Stimulated activated CD4-positive, alpha-beta T cell treated with anti-CD3 and anti-CD28 coated beads, Interleukin-4, amount 100 ng/mL, for 1 hour (primary cell): ENCODE results near the gene VAMP3.
"Not testable (repeated sequence)": the region's sequence is repeated elsewhere in the genome, so short reads cannot be mapped to it uniquely, and the experiment has no call there.

Experiments
- DNase-seq: peaks from one replicate; pipeline ENCODE4 v3.0.0-alpha.2; 2020

VAMP3 gene

DNA sequence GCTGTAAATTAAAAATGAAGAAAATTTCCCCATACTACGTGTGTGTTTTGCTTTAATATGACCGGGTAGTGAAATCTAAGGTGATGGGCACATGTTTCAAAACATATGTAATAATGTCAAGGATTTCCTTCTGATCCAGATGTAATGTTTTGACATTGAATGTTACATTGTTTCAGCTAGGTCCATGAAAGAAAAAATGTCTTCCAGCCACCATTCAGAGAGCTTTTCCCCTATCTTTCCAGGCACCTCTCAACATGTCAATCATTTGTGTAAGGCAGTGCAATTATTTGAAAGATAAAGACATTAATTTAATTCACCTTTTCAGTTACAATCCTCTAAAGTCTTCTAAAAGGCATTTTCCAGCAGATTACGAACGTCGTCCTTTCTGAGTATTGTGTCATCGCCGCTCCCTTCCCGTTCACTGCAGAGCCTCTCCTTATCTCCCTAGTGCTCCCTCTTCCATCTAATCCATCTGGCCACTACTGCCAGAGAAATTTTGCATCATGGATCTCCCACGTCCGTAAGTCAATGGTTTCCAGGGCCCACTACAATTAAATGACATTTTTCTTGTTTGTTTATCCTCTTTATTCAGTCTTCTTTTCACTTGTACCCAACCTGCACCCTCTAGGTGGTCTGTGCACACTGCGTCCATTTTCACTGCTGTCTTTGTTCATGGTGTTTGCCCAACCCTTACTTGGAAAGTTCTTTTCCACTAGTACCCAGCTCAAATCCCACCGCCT, 1.3 kb upstream of the VAMP3 start:
- DNase-seq: no peak

GRCh38 chr1:7770669-7770996, 463 bp upstream of the VAMP3 start:
- no peak for DNase-seq

- no peak for DNase-seq
Measured at GRCh38 chr1:7771823-7772299, 765 bp downstream of the VAMP3 start.

GRCh38 chr1:7777591-7777990, 6.5 kb downstream of the VAMP3 start:
- DNase-seq: no peak

DNA sequence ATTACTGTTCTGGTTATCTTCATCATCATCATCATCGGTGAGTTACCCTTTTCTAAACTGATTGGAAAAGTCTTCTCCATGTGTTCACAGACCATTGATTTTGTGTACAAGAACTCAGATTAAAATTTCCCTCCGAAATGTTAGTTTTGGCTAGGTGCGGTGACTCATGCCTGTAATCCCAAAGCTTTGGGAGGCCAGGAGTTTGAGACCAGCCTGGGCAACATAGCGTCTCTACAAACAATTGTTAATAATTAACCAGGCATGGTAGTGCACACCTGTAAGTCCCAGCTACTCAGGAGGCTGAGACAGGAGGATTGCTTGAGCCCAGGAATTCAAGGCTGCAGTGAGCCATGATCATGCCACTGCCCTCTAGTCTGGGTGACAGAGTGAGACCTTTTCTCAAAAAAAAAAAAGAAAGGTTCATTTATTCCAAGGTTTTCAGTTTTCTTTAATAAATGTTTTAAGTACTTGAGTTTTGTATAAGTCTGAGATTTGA, 7.1 kb downstream of the VAMP3 start:
- DNase-seq: no peak

GRCh38 chr1:7780976-7781375, 9.9 kb downstream of the VAMP3 start:
- no peak for DNase-seq

DNA sequence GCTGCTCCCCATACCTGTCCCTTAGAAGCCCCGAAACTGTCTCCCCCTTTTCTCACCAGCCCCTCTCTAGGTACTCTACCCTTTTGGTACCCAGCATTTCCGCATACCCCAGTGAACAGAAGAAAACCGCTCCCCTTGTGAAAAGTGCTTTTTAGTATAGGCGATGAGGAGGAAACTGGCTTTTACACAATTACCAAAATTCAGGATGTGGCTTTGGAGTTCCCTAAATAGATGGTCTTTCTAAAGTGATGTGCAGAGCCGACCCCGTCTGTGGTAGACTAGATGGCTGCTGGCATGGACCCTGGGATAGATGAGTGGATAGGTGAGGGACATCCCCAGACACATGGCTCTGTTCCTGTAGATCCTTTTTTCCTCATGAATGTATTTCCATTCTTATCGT, 10.4 kb downstream of the VAMP3 start:
- DNase-seq: no peak

DNA sequence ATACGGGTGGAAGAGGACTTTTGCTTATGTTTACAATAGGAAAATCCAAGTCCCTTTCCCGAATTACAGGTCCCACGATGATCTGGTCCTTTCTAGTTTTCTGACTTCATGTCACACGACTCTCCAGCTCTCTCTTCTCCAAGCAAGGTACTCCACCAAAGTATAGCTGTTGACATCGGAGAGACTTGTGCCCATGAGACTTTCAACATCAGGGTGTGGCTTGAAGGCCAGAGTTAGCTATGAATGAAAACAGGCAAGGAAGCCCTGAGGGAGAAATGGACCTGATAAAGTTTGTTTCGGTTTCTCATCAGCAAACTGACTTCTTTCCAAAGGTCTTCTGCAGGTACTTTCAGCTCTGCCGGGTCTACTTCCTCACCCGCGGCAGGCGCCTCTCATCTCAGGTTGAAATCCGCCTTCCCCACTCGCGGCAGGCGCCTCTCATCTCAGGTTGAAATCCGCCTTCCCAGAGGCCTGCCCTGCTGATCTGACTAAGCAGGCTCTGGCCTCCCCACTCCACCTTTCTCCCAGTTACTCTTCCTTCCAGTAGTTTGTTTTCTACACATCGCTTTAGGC, 10.9 kb downstream of the VAMP3 start:
- no peak for DNase-seq

GRCh38 chr1:7783178-7783711, 12.1 kb downstream of the VAMP3 start:
- no peak for DNase-seq

DNA sequence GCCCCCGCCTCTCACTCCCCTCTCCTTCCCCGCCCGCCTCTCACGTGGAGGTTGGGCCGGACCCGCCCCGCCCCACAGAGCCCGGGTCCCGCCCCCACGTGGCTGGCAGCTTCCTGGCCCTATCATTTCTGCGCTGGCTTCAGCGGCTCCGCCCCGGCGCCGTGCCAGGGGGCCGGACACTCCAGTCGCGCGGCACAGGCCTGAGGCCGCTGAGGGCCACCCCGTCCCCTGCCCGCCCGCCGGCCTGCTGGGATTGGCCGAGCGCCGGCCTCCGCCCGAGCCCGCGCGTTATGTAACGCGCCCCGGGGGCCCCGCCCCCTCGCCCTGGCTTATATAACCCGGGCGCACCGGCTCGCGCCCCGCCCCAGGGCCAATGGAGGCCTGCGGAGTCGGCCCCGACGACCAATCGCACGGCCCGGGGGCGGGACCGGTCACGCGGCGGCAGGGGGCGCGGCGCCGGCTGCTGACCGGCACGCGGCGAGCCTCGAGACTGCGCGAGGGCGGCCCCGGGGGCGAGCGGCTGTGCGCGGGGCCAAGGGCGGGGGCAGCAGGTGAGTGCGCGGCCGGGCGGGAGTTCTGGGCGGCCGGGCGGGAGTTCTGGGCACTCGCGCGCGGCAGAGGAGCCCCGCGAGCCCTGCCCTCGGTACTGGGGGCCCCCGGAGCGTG, 12.9 kb downstream of the VAMP3 start, which contains the start of gene PER3:
Gene PER3 (plus strand): TSS at position 466 of the 666 bp plus-strand sequence. CDS start 587 bp downstream, outside the sequence.
- DNase-seq: peak; percentile 89

DNA sequence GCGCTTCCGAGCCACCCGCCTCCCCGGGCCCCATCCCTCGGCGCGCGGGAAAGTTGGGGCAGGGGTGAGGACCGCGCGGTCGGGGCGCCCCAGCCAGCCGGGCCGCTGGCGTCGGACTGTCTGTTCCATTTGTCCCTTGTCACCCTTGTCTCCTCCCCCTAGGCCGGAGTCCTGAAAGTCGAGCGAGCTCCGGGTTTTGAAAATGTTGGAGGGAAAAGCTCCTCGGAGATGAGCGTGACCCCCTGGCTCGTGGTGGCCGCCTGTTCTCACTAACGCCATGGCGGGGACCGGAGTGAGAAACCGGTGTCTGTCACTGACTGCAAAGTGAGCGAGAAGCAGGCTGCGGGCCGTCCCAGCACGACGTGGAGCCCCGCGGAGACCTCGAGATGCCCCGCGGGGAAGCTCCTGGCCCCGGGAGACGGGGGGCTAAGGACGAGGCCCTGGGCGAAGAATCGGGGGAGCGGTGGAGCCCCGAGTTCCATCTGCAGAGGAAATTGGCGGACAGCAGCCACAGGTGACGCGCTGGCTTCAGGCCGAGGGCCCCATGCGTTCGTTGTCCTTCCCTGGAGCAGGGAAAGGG, 13.5 kb downstream of the VAMP3 start:
- DNase-seq: no peak

DNA sequence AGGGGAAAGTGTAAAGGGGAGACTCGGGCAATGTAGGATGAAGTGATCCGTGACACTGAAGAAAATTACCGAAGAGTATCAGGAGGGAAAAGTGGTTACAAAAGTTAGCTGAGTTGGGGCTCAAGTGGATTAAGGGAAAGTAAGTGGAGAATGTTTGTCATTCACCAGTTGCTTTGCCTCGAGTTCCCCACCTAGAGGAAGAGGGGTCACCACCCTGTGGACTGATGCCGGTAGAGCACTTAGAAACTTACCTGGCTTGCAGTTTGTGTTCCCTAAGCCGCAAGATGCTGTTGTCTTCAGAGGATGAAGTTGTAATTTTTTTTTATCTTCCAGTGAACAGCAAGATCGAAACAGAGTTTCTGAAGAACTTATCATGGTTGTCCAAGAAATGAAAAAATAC, 14.0 kb downstream of the VAMP3 start:
- no peak for DNase-seq

DNA sequence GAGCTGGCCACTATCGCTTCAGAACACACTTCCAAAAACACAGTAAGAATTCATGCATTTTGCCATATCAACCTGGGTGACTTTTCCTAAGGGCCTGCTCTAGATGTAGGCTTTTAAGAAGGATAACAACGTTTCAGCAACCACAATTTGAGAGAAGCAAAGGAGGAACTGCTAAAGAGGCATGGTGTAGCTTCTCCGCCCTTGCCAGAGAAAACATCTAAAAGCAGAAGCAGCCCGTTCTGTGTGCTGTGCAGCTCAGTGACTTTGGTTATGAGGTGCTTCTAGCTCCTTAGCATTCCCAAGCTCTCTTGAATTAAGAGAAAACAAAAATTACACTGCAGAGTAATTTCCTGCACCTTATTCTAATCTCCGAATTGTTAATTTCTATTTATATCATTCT, 15.7 kb downstream of the VAMP3 start:
- DNase-seq: no peak

GRCh38 chr1:7789828-7790227, 18.7 kb downstream of the VAMP3 start:
- no peak for DNase-seq

DNA sequence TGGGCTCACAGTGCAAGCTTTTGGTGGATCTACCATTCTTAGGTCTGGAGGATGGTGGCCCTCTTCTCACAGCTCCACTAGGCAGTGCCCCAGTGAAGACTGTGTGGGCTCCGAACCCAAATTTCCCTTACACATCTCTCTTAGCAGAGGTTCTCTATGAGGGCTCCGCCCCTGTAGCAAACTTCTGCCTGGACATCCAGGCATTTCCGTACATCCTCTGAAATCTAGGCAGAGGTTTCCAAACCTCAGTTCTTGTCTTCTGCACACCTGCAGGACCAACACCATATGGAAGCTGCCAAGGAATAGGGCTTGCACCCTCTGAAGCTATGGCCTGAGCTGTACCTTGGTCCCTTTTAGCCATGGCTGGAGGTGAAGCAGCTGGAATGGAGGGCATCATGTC, 19.9 kb downstream of the VAMP3 start:
- DNase-seq: not testable (repeated sequence)

- DNase-seq: no peak
Measured at GRCh38 chr1:7795406-7795805, 24.3 kb downstream of the VAMP3 start.

DNA sequence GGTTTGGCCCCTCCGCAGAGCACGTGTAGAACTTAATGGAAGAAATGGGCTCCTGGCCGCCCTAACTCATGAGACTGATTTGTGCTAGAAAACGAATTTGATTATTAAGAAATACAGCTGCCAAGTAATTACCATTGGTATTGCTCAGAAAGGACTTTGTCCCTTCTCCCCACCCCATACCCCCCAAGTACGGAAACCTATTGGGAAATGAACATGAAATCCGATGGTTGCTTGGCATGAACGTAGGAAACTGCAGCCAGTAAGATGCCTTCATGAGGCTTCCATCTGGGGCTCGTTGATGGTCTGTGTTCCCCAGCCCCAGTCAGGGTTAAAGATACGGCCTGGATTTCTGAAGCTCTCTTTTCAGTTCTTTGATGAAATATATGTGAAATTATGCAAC, 34.4 kb downstream of the VAMP3 start:
- no peak for DNase-seq

DNA sequence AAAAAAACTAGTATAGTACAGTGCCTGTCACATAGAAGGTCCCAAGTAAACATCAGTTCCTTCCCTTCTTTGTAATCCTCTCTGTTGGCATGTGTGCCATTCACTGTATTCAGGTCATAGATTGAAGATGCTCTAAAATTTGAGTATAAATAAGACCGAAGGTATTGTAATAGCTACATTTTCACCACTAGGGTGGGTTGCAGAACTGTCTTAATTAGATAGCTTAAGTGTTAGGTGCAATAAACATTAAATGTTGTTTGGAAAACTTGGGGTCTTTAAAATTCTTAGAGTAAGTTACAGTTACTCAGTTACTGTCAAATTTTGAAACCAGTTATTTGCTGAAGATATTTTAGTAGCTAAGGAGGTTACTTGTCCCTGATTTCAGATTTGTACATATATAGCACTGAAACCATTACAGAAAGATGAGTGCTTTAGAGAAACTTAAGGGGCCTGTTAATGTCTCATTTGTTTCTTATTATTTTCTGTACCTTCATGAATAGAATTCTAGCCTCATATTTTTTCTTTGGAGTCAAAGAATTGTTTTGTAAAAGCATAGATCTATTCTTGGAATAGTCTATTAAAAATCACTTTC, 37.3 kb downstream of the VAMP3 start:
- DNase-seq: no peak

DNA sequence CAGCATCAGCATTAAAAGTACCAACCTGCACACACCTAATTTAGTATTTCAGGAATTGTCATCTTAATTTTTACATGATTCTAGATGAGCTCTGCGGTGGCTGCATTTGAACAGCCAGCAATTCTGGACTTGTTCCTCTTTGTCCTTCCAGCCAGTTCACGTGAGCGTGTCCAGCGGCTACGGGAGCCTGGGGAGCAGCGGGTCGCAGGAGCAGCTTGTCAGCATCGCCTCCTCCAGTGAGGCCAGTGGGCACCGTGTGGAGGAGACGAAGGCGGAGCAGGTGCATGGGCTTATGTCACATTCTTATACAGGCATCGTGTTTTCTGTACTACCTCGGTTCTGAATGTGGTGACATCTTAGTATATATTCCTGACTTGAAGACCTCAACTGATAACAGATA, 38.6 kb downstream of the VAMP3 start:
- no peak for DNase-seq

DNA sequence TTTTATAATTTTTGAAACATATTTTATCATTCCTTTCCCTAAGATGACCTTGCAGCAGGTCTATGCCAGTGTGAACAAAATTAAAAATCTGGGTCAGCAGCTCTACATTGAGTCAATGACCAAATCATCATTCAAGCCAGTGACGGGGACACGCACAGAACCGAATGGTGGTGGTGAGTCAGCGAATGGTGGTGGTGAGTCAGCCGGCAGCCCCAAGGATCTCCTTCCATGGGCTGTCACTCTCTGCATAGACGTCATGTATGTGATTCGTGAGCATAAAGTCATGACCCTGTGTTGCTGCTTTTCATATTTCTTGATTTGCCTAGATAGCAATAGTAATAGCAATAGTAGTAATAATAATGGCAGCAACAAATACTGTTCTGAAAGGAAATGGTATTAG, 39.3 kb downstream of the VAMP3 start:
- peak; percentile 13 for DNase-seq

- no peak for DNase-seq
Measured at GRCh38 chr1:7811476-7811875, 40.4 kb downstream of the VAMP3 start.

DNA sequence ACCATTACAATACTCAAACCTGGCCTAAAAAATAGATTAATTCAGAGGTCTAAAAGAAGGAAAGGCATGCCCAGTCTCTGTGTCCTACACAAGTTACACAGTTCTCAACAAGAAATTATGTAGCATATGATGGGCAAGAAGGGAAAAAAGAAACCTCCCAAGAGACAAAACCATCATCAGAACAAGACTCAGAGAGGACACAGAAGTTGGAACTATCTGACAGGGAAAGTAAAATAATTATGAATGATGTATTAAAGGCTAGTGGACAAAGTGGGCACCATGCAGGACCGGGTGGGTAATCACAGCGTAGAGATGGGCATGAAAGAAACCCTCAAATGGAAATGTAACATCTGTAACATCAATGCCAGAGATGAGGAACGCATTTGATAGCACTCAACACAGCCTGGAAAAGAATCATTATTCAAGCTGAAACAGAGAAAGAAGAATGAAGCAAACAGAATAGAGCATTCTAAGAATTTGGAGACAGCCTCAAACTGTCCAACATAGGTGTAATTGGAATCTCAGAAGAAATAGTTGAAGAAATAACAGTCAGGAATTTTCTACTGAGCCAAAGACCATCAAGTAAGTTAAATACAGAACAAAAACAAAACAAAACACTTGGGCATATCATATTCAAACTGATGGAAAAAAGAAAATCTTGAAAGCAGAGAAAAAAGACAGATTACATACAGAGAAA, 42.7 kb downstream of the VAMP3 start:
- DNase-seq: no peak
